Transverse colon (tissue), 4 donors: ENCODE measurements around the gene MRPS11. TPM values are rescaled to one million over a fixed set of nuclear protein-coding genes. Genes with fewer than 3 reads are reported as not detected.

Experiments used
- DNase-seq: peaks from one replicate; pipeline ENCODE4 v3.0.0-alpha.2; 2019
- H3K27ac ChIP-seq, 4 donors: fragments of 200-600 bp; sonication (generic); 2 replicates each; pipeline ENCODE4 v1.5.1; 2016 to 2018; ENCODE audit warnings: inconsistent platforms in 4 of 4
- H3K27me3 ChIP-seq: fragments of 200-600 bp; sonication (generic); 2 replicates; pipeline ENCODE4 v1.5.1; 2017; ENCODE audit warnings: inconsistent platforms
- H3K36me3 ChIP-seq, 4 donors: fragments of 200-600 bp; sonication (generic); 2 replicates each; pipeline ENCODE4 v1.5.1; 2017 to 2019; ENCODE audit warnings: inconsistent platforms in 4 of 4
- H3K4me1 ChIP-seq, 4 donors: fragments of 200-600 bp; sonication (generic); 2 replicates each; pipeline ENCODE4 v1.5.1; 2017 to 2020; ENCODE audit warnings: inconsistent platforms in 4 of 4
- H3K4me3 ChIP-seq, 4 donors: fragments of 200-600 bp; sonication (generic); 1 replicate in 1 of 4; 2 replicates in 3 of 4; pipeline versions ENCODE4 v1.5.1 to v1.6.1; 2017 to 2019; ENCODE audit warnings: inconsistent platforms in 4 of 4
- H3K9me3 ChIP-seq, 2 donors: fragments of 200-600 bp; sonication (generic); 2 replicates each; pipeline ENCODE4 v1.5.1; 2017 to 2019; ENCODE audit warnings: inconsistent platforms in 2 of 2
- EP300 ChIP-seq: sonication (generic); formaldehyde crosslinking; IDR thresholded peaks from one replicate; pipeline ENCODE4 v1.6.1; 2017; ENCODE audit warnings: antibody characterized with exemption, low read depth
- POLR2A ChIP-seq: fragments of 450-650 bp; IDR thresholded peaks from one replicate; pipeline ENCODE4 v1.6.1; 2016; ENCODE audit warnings: antibody characterized with exemption, mild to moderate bottlenecking, moderate library complexity
- POLR2AphosphoS5 ChIP-seq, 3 donors: sonication (generic); formaldehyde crosslinking; IDR thresholded peaks; one replicate each; pipeline ENCODE4 v1.6.1; 2016; ENCODE audit warnings: antibody characterized with exemption in 3 of 3
- WGBS, 2 donors: methylation state at CpG; one replicate each; pipeline ENCODE4 v1.1.5; 2018; ENCODE audit warnings: low coverage in 1 of 2; 5-methylcytosine and 5-hydroxymethylcytosine counted together
- in situ Hi-C, 4 donors: fragments of 200-750 bp; cut with MboI; loops; one replicate each; pipeline versions ENCODE4 v1.15.0 to v1.15.1; 2017; ENCODE audit warnings: low sequenced_read_pairs in 3 of 4, low pct_ligation_motif_present in 1 of 4, low pct_unique_long_range_greater_than_20kb in 1 of 4
- intact Hi-C: fragments of 100-400 bp; cut with DNase I; formaldehyde crosslinking; loops from one replicate; pipeline ENCODE4 v1.15.1; 2023; ENCODE audit warnings: low total_unique reads
- total RNA-seq, 4 donors: library from RNA; depleted of rRNA; stranded (reverse); fragments of >200 nt; gene quantifications; one replicate each; pipeline ENCODE4 v1.1.0, GENCODE V29; 2016
- TF ChIP-seq, protein P1 (sequence below), 5 experiments: fragments of 200-600 bp in 3 of 5; fragments of 450-650 bp in 2 of 5; sonication (generic) in 3 of 5; IDR thresholded peaks; 1 replicate in 2 of 5; 2 replicates in 3 of 5; pipeline ENCODE4 v1.5.1; 2016 to 2017; ENCODE audit warnings: antibody characterized with exemption in 5 of 5, inconsistent platforms in 3 of 5, mild to moderate bottlenecking in 2 of 5, moderate library complexity in 1 of 5

Gene MRPS11
- total RNA-seq, 4 donors from 2014 or later: 19.5 to 52.8 (median 39.4) TPM

DNA sequence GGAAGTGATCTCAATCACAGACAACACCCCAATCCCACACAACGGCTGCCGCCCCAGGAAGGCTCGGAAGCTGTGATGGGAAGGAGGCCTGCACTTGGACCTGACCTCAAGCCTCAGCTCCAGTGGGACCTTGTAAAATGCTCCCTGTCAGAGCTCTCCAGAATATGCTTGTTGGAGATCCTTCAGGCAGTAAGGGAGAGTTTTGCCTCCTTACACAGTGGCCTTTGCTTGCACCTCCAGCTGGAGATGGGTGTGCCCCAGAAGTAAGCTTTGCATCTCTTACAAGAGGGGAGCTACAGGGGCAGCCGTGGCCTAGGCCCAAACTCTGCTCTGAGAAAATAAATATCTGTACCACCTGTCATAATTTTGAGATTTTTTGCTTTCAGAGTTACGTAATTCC is 10.4 kb downstream of the MRPS11 start:
- no peak for DNase-seq
- H3K9me3 ChIP-seq: no peaks in the 10 kb centered on the region
- H3K27ac ChIP-seq: no peak overlapping the region
- in situ Hi-C loops (loop anchor here in 3 of 4 donors (10.0 to 25.0 kb wide), 2 partner anchors 134 to 137 kb away; partner anchors contain the start of gene AEN (in 2 of the 3)), intact Hi-C loops (no loop called here)
- H3K4me3 ChIP-seq: no peak overlapping the region
- no peaks in the 10 kb centered on the region for H3K4me1 ChIP-seq
- 92 to 95% methylated on average over 2 to 5 of the region's 5 CpGs for WGBS, 2 donors
- TF ChIP-seq EP300 (no peak), POLR2AphosphoS5 (IDR thresholded peaks at IDR 0.05) (no peak), POLR2A (no peak)
- TF ChIP-seq, protein P1, sequence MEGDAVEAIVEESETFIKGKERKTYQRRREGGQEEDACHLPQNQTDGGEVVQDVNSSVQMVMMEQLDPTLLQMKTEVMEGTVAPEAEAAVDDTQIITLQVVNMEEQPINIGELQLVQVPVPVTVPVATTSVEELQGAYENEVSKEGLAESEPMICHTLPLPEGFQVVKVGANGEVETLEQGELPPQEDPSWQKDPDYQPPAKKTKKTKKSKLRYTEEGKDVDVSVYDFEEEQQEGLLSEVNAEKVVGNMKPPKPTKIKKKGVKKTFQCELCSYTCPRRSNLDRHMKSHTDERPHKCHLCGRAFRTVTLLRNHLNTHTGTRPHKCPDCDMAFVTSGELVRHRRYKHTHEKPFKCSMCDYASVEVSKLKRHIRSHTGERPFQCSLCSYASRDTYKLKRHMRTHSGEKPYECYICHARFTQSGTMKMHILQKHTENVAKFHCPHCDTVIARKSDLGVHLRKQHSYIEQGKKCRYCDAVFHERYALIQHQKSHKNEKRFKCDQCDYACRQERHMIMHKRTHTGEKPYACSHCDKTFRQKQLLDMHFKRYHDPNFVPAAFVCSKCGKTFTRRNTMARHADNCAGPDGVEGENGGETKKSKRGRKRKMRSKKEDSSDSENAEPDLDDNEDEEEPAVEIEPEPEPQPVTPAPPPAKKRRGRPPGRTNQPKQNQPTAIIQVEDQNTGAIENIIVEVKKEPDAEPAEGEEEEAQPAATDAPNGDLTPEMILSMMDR (IDR thresholded peaks at IDR 0.05): no peak
- H3K27me3 ChIP-seq: no peaks in the 10 kb centered on the region
- peaks cover 0 to 17% (median 3%) of the 10 kb centered on the region in 4 donors for H3K36me3 ChIP-seq

GRCh38 chr15:88479169-88479568 is 11.7 kb downstream of the MRPS11 start:
- in situ Hi-C loops: loop anchor here in 3 of 4 donors (10.0 to 25.0 kb wide), 2 partner anchors 133 to 136 kb away; partner anchors contain the start of gene AEN (in 2 of the 3)
- Histone ChIP-seq H3K27me3 (no peaks in the 10 kb centered on the region), H3K4me1 (no peaks in the 10 kb centered on the region), H3K9me3 (no peaks in the 10 kb centered on the region), H3K27ac (no peak overlapping the region), H3K36me3 (peaks cover 0 to 17% (median 0%) of the 10 kb centered on the region in 4 donors), H3K4me3 (no peak overlapping the region)
- intact Hi-C loops: no loop called here
- DNase-seq: no peak
- TF ChIP-seq POLR2AphosphoS5 (IDR thresholded peaks at IDR 0.05) (no peak), POLR2A (no peak), EP300 (no peak)
- TF ChIP-seq, protein P1 (IDR thresholded peaks at IDR 0.05): no peak
- WGBS, 2 donors: 74 to 92% methylated on average over 3 of the region's 3 CpGs

DNA sequence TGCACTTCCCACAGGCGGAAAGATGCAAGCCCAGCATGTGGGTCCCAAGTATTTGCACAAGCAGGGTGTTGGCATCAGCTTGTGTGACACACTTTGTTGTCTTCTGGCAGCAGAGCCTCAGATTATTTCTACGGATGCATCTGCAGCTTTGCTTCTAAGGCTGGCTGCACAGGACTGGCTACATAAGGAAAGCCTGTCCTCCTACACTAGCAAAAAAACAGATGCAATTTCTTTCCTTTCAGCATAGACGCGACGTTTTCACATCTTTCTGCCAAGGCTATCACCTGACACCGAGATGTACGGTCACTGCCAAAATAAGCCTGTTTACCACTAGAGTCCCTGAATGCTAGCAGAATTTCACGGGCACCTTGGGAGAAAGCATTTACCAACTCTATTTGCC is 13.5 kb downstream of the MRPS11 start:
- no peak overlapping the region for H3K27ac ChIP-seq
- intact Hi-C loops (no loop called here), in situ Hi-C loops (loop anchor here in 2 of 4 donors (25.0 kb wide), 1 partner anchor 131 kb away; the partner anchor contains the start of gene AEN (in 2 of the 2))
- no peak for TF ChIP-seq POLR2AphosphoS5 (IDR thresholded peaks at IDR 0.05)
- no peak for TF ChIP-seq EP300
- TF ChIP-seq POLR2A: no peak
- TF ChIP-seq, protein P1 (IDR thresholded peaks at IDR 0.05): no peak
- H3K36me3 ChIP-seq: peaks cover 0 to under 1% (median 0%) of the 10 kb centered on the region in 4 donors
- H3K27me3 ChIP-seq: no peaks in the 10 kb centered on the region
- no peak overlapping the region for H3K4me3 ChIP-seq
- H3K4me1 ChIP-seq: no peaks in the 10 kb centered on the region
- H3K9me3 ChIP-seq: no peaks in the 10 kb centered on the region
- no peak for DNase-seq
- 85 to 92% methylated on average over 2 to 8 of the region's 8 CpGs for WGBS, 2 donors

DNA sequence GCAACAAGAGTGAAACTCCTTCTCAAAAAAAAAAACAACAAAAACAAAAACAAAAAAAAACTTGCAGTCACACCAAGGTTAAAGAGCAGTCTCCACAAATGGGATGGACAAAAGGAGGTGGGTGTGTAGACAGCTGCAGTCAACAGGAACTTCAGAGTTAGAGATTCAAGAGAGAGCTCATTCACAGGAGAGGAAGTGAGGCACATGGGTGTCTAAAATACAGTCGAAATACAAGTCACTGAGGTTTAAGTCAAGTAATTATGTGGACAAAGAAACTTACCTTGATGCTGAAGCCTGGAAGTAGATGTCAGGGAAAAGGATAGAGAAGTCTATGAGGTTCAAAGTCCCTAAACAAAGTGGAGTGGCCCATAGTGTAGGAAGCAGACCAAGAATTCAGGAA is 14.8 kb downstream of the MRPS11 start:
- 64 to 100% methylated on average over 1 of the region's 1 CpG for WGBS, 2 donors
- H3K36me3 ChIP-seq: no peaks in the 10 kb centered on the region
- H3K4me1 ChIP-seq: no peaks in the 10 kb centered on the region
- no peak for DNase-seq
- H3K27me3 ChIP-seq: no peaks in the 10 kb centered on the region
- no peak overlapping the region for H3K27ac ChIP-seq
- TF ChIP-seq POLR2A (no peak), POLR2AphosphoS5 (IDR thresholded peaks at IDR 0.05) (no peak), EP300 (no peak)
- TF ChIP-seq, protein P1 (IDR thresholded peaks at IDR 0.05): no peak
- no peak overlapping the region for H3K4me3 ChIP-seq
- H3K9me3 ChIP-seq: no peaks in the 10 kb centered on the region
- intact Hi-C loops (no loop called here), in situ Hi-C loops (loop anchor here in 2 of 4 donors (25.0 kb wide), 1 partner anchor 130 kb away; the partner anchor contains the start of gene AEN (in 2 of the 2))
